HG02642 (cell line): ENCODE results near the gene IGFBP6.
"Not testable (repeated sequence)": the region's sequence is repeated elsewhere in the genome, so short reads cannot be mapped to it uniquely, and the experiment has no call there.

Experiments
- ATAC-seq: cut with Tn5 transposase; IDR thresholded peaks from one replicate; pipeline ENCODE4 v1.9.1; 2021; ENCODE audit warnings: mild to moderate bottlenecking; ENCODE audit not compliant: unreplicated experiment, poor library complexity

The IGFBP6 gene

DNA sequence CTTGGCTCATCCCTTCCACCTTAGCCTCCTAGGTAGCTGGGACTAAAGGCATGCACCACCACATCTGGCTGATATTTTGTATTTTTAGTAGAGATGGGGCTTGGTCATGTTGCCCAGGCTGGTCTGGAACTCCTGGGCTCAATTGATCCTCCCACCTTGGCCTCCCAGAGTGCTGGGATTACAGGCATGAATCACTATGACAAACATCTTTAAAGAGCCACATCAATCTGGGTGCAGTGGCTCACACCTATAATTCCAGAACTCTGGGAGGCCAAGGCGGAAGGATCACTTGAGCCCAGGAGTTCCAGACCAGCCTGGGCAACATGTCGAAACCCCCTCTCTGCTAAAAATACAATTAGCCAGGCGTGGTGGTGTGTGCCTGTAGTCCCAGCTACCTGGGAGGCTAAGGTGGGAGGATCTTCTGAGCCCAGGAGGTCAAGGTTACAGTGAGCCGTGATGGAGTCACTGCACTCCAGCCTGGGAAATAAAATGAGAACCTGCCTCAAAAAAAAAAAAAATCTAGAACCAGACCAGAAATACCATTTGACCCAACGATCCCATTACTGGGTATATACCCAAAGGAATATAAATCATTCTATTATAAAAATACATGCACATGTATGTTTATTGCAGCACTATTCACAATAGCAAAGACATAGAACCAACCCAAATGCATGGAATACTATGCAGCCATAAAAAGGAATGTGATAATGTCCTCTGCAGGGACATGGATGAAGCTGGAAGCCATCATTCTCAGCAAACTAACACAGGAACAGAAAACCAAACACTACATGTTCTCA is 2.5 kb upstream of the IGFBP6 start:
- not testable (repeated sequence) for ATAC-seq

DNA sequence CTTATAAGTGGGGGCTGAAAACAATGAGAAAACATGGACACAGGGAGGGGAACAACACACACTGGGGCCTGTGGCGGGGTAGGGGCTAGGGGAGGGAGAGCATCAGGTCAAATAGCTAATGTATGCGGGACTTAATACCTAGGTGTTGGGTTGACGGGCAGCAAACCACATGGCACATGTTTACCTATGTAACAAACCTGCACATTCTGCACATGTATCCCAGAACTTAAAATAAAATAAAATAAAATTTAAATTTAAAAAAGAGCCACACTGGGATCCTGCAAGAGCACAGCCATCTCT is 1.9 kb upstream of the IGFBP6 start:
- ATAC-seq: not testable (repeated sequence)

DNA sequence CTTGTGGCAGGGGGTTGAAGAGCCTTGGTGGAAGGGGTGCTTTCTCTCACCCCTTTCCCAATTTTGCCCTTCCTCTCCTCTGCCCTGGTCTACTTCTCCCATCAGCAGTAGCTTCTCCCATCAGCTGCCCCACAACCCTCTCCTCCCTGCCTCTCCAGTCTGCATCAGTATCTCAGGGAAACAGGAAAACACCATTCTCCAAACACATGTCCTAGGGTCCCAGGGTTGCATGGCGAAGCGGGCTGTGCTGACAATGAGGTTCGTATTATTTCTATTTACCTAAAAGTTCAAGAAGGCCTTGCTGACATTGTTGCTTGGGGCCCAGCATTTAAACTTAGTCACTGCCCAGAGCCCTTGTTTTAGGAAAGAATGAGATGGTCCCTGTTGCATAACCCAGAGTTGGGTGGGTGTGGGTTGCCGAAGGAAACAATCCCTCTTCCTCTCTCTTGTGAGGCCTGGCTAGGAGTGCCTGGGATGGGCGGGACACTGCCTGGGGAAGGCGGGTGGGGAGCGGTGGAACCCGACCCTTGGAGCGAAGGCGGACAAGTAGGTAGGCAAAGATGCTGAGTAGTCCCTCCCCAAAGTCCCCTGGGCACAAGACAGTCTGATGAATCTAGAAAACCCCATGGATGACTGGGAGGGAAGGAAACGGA is 1.3 kb upstream of the IGFBP6 start:
- no peak for ATAC-seq

DNA sequence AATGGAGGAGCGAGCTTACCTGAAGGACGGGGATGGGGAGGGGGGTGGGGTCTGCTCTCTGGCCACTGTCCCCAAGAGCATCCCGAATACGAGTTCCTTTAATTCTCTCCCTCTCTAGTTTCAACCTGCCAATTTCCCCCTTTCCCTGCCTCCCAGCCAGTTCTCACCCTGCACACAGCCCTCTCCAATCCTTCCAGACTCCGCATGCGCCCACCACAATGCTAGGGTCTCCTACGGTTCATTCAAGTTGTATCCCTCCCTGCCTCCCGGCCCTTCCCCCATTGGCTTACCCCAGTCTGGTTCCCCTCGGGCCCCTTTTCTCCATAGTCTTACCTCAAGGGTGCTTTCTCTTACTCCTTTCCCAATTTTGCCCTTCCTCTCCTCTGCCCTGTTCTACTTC is 708 bp upstream of the IGFBP6 start:
- no peak for ATAC-seq

DNA sequence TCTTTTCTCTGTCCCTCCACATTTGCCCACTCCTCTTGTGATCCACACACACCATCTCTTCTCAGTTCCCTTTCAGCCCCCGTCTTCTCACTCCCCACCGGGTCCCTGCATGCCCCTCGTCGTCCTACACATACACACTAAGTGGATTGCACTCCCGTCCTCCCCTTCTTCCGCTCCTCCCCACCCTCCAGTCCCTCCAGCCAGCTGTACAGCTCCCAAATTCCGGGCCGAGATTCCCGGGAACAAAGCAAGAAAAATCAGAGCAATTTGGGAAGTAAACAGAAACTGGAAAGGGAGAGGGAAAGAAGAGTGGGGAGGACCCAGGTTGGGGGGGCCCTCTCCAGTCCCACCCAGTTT is 282 bp upstream of the IGFBP6 start:
- ATAC-seq: no peak

DNA sequence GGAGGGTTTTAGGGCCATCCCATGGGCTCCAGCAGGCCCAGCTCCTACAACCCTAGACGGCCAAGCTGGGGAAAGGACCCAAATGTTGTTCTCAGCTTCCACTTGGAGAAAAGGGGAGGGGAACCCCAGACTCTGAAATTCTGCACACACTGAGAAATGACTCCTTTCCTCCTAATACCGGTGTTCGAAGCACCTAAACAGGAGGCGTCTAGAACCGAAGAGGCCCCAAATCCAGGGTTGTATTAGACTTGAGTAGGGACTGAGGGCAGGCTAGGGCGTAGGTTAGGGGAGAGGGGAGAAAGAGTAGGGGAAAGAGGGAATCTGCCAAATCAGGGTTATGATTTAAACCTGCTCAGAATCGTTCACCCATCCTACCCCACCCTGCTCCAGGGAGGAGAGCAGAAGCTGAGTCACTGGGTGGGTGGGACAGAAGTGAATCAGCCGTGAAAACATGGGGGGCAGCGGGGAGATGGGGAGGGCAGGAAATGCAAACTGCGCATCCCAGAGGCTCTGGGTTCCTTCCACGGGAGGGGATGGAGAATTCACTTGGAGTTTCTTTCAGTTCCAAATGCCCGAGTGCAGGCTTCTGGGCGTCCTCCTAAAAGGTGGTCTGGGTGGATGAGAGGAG is 1.0 kb downstream of the IGFBP6 start:
- no peak for ATAC-seq

DNA sequence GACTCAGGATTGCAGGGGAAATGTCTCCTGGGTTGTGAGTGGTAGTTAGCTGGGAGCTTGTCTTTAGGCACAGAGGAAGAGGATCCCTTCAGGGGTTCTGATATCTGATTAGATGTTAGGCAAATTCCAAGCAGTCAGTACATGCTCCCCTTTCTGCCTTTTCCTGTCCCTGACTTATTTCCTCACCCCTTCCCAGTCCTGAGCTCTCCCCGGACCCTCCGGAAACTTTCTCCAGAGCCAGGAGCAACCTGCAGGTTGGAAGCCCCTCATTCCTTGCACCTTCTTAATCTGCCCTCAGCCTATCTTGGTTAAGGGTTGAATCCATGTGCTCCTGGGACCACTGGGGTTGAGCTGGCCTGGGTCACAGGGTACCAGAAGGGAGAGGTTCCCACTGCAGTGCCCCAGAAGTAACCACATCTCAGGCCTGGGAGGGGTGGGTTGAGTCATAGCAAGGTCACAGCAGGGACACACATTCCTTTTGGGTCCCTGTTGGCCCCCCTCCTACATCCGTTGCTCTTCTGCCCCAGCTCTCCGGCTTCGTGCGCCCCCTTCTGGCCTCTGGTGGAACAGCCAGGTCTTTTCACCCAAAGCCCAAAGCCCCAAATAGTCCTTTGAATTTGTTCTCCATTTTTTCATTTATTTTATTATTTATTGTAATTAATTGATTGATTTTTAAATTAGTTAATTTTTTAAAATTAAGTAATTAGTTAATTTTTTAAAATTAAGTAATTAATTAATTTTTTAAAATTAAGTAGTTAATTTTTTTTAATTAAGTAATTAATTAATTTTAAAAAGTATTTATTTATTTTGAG is 1.8 kb downstream of the IGFBP6 start:
- peak; percentile 35 for ATAC-seq

DNA sequence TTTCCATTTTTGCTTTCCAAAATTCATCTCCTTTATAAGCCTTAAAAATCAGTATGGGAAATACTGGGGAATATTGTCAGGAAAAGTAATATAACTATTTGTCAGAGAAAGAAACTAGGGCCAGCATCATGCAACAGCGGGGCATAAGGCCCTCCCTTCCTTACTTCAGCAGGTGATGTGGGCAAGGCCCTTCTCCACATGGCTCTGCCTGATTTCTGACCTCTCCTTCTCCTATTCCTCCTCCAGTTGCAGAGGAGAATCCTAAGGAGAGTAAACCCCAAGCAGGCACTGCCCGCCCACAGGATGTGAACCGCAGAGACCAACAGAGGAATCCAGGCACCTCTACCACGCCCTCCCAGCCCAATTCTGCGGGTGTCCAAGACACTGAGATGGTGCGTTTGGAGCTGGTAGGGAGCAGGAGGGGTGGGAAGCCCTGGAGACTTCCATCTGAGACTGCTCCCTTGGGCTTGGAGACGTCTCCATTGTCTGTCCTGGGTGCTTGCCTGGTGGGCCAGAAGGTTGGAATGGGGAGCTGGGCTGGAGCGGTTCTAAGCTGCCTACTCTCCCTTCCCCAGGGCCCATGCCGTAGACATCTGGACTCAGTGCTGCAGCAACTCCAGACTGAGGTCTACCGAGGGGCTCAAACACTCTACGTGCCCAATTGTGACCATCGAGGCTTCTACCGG is 3.1 kb downstream of the IGFBP6 start:
- no peak for ATAC-seq

DNA sequence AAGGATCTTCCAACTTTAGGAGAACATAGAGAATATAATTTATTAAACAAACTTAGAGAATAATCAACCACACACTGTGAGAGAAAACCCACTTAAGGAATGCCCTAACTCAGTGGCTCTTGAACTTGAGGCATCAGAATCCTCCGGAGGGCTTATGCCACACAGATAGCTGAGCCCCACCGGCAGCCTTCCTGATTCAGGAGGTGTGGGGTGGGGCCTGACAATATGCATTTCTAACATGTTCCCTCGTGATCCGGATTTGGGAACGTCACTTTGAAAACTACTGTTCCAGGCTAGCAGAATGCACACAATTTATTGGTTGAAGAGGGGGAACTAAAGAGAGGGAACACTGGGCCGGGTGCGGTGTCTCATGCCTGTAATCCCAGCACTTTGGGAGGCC is 3.8 kb downstream of the IGFBP6 start:
- no peak for ATAC-seq

DNA sequence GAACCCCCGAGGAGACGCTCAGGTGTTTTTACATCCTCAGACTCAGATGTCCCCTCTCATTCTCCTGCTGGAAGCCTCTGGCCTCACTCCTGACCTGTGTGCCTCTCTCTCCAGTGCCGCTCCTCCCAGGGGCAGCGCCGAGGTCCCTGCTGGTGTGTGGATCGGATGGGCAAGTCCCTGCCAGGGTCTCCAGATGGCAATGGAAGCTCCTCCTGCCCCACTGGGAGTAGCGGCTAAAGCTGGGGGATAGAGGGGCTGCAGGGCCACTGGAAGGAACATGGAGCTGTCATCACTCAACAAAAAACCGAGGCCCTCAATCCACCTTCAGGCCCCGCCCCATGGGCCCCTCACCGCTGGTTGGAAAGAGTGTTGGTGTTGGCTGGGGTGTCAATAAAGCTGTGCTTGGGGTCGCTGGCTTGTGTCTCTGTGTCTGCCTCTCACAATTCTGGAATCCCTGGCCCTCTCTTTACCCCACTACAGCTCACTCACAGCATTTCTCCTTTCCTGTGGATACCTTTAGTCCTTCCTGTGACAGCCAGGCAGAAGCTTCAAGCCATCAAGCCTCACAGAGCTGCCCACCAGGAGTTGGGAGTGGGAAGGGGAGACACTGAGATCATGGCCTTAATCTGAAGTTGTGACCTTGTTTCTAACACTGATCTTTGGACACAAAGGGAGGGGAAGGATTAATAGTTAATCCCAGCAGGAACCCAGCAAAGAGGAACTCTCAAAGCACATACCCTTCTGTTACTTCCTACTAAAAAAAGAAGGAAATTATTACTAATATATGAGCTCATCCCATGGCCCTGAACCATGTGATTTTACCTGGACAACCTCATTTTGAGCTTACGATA is 4.7 kb downstream of the IGFBP6 start:
- ATAC-seq: no peak

DNA sequence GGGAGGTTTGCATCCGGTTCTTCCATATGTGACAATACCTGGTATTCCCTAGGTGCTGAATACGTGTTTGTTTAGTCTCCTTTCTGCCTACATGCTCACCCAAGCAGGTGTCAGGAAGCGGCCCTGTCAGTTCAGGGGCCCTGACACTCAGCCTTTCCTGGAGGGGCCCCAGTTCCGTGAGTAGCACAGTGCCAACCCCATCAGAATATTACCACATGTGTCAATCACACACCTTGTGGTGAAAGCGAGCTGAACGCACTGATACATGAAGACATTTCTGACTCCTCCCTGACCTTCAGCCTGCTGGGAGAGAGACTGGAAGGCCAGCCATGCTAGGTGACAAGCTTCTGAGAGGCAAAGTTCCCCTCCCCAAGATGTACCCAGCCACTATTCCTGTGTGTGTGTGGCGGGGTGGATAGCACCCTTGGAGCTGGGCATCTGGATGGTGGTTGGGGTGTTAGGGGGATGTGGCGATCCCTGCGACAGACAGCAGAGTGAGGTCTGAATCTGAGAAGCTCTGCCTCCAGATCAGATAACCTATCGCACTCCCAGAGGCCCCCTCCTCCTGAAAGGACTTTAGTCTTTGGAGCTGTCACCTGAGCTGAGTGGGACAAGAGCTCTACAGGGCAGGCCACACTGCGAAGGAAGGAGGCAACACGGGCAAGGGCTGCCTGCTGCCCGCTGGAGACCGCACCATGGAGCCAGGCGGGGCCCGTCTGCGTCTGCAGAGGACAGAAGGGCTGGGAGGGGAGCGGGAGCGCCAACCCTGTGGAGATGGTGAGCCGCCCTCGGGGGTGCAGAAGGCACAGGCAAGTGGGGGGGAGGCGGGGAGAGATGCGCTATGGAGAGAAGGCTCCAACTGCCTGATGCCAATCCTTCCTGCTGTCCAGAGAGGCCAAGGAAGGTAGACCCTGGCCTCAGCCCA is 5.7 kb downstream of the IGFBP6 start, which contains the start of gene SOAT2:
SOAT2 (plus strand) TSS at position 604 of the 925 bp plus-strand sequence; CDS start at position 696, 92 bp downstream.
- no peak for ATAC-seq

DNA sequence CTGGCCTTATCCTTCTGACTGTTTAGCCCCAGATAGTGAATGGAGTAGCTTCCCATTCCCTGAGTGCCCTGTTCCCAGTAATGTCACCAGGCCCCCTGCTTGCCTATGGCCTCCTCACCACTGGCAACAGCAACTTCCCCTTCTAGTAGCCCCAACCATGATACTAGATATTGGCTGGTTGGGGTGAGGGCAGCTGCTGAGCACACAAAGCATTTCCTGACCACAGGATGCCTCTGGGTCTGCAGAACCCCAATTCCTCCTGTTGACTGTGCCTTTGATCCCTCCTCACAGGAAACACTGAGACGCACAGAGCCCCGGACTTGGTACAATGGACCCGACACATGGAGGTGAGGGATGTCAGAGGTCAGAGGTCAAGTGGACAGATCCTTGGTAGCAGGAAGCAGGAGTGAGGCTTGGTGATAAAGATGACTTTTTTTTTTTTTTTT is 6.4 kb downstream of the IGFBP6 start:
- no peak for ATAC-seq

DNA sequence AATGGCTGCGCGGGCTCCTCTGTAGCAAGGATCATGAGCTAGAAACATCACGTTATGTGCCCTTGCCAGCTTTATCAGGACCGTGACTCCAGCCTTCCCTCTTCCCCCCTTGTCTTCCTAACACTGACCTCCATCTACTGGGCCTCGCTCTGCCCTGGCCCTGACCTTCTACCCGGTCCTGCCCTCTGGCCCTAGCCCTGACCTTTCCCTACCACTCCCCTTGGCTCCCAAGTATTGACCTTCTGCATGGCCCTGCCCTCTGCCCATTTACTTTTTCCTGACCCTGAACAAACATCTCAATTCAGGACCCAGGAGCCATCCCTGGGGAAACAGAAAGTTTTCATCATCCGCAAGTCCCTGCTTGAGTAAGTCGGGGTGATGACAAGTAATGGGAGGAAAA is 7.8 kb downstream of the IGFBP6 start:
- ATAC-seq: no peak

DNA sequence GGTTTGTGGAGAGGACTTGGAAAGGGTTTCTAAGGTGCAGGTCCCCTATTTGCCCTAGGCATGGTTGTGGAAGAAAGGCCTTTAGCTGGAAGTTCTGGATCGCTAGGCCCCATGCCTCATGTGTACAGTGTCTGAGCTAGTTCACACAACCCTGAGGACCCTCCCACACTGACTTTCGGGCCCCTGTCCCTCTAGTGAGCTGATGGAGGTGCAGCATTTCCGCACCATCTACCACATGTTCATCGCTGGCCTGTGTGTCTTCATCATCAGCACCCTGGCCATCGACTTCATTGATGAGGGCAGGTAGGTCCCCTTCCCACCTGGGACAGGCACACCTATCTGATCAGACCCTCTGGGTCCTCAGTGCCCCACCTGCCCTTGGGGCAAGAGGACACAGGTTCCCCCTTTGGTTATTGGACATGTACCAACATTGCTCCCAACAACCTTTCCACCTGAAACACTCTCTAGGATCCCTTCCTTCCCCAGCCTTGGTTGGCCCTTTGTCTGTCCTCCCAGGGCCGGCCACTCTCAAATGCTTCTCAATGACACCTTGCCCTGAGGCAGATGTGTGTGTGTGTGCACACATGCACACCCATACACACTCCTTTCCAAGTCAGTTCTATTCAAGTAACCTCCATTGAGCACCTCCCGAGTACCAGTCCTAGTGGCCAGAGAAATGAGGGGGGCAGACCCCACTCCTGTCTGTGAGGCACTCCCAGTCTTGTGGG is 8.4 kb downstream of the IGFBP6 start:
- ATAC-seq: no peak

DNA sequence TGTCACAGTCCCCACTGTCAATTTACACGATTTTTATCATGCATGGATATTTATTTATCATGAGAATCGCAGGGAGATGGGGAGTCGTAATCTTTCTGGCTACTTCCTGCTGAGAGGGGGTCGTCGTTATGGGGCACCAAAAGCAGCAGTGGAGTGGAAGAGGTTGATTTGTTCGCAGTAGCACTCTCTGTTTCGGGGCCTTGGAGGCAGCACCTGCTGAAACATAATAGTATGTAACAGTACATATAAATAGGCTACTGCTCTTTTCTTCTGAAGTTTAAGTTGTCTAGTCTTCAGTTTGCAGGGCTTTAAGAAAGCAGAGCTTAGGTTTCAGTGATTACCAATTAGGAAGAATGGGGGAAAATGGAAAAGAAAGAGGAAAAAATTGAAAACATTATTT is 9.7 kb downstream of the IGFBP6 start:
- ATAC-seq: no peak

DNA sequence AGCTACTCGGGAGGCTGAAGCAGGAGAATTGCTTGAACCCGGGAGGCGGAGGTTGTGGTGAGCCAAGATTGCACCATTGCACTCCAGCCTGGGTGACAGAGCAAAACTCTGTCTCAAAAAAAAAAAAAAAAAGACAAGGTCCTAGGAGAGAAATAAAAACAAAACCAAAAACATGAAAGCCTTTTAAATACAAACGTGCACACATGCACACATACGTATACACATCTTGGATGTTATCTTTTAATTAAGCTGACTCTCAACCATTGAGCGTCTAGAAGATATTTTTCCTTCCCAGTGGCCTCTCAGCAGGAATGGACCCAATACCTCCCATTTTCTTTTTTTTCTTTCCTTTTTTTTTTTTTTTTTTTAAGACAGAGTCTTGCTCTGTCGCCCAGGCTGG is 15.0 kb downstream of the IGFBP6 start:
- ATAC-seq: not testable (repeated sequence)

DNA sequence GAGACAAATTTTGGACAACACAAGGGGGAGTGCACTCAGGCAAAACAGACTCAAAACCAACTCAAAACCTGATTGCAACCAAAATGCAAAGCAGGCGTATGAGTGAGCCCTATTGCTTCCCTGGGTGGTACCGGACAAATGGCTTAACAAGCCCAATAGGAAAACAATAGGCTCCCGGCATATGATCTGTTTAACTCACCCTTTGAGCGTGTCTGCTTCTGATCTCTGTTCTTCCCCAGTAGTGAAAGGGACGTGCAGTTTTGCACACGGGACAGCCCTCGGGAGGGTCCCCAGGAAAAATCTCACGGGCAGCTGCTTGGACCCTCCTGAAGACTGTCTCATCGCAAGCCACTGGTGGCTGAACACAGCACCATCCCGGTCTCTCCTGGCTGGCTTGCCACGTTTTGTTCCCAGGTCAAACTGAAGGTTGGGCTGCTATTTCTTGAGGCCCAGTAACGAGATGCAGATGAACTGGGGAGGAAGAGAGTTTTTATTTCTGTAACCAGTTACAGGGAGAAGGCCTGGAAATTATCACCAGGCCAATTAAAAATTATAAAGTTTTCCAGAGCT is 15.8 kb downstream of the IGFBP6 start:
- no peak for ATAC-seq
